ENCODE results near the gene SLC39A11. TPM values are rescaled to one million over a fixed set of nuclear protein-coding genes. Genes with fewer than 3 reads are reported as not detected.

The SLC39A11 gene
- total RNA-seq, 2 donors from 2014 or later = 27.8 to 39.6 TPM

- Histone ChIP-seq H3K27me3 (no peaks in the 10 kb centered on the region), H3K9me3 (no peaks in the 10 kb centered on the region), H3K36me3 (replicated peaks in 1 of 2; ENCODE audit: insufficient read depth in 1 of 2, low read depth in 2 of 2) (no peaks in the 10 kb centered on the region), H3K4me1 (no peaks in the 10 kb centered on the region), H3K27ac (no peak overlapping the region), H3K4me3 (no peak overlapping the region)
- no peak for ATAC-seq
- WGBS, 2 donors = 89% methylated on average over 5 of the region's 5 CpGs
- intact Hi-C loops (cut with DNase I) = no loop called here
- TF ChIP-seq CTCF (IDR thresholded peaks at IDR 0.05) (no peak), POLR2A (IDR thresholded peaks at IDR 0.05) (no peak)
- DNase-seq = no peak
These were observed 299.7 kb downstream of the SLC39A11 start for GRCh38 chr17:72792771-72793170.

DNA sequence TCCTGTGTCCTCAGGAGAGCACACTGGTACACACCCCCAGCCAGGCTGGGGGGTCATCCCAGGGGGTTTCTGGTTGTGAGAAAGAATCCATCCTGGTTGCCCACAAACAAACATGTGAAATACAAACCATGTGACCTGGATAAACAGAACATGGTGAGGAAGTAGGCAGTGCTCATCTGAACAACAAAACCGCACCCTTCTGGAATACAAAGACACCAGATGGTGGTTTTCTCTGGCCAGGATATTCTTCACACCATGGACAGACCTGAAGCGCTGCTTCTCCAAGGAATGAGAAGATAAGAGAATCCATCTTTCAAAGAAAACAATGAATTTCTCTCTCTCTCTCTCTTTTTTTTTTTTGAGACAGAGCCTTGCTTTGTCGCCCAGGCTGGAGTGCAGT is 302.3 kb downstream of the SLC39A11 start:
- no peak overlapping the region for H3K27ac ChIP-seq
- intact Hi-C loops (cut with DNase I) = no loop called here
- WGBS, 2 donors = 97 to 100% methylated on average over 2 to 3 of the region's 3 CpGs
- H3K4me1 ChIP-seq = no peaks in the 10 kb centered on the region
- no peak overlapping the region for H3K4me3 ChIP-seq
- no peak for ATAC-seq
- no peaks in the 10 kb centered on the region for H3K36me3 ChIP-seq (replicated peaks in 1 of 2; ENCODE audit: insufficient read depth in 1 of 2, low read depth in 2 of 2)
- no peaks in the 10 kb centered on the region for H3K9me3 ChIP-seq
- DNase-seq = no peak
- H3K27me3 ChIP-seq = no peaks in the 10 kb centered on the region
- TF ChIP-seq CTCF (IDR thresholded peaks at IDR 0.05) (no peak), POLR2A (IDR thresholded peaks at IDR 0.05) (no peak)

- ATAC-seq = no peak
- DNase-seq = no peak
- intact Hi-C loops (cut with DNase I) = no loop called here
These were observed 302.8 kb downstream of the SLC39A11 start for GRCh38 chr17:72789711-72790110.

GRCh38 chr17:72788950-72789585 is 303.4 kb downstream of the SLC39A11 start:
- Histone ChIP-seq H3K27me3 (no peaks in the 10 kb centered on the region), H3K36me3 (replicated peaks in 1 of 2; ENCODE audit: insufficient read depth in 1 of 2, low read depth in 2 of 2) (no peaks in the 10 kb centered on the region), H3K4me3 (no peak overlapping the region), H3K4me1 (no peaks in the 10 kb centered on the region), H3K27ac (no peak overlapping the region), H3K9me3 (no peaks in the 10 kb centered on the region)
- TF ChIP-seq CTCF (IDR thresholded peaks at IDR 0.05) (no peak), POLR2A (IDR thresholded peaks at IDR 0.05) (no peak)
- 89 to 90% methylated on average over 19 of the region's 19 CpGs for WGBS, 2 donors
- no peak for ATAC-seq
- intact Hi-C loops (cut with DNase I) = no loop called here
- DNase-seq = no peak

More at GRCh38 chr17:72789711-72790110, 302.8 kb downstream of the SLC39A11 start:
- Histone ChIP-seq H3K36me3 (replicated peaks in 1 of 2; ENCODE audit: insufficient read depth in 1 of 2, low read depth in 2 of 2) (no peaks in the 10 kb centered on the region), H3K9me3 (no peaks in the 10 kb centered on the region), H3K4me1 (no peaks in the 10 kb centered on the region), H3K27ac (no peak overlapping the region), H3K27me3 (no peaks in the 10 kb centered on the region), H3K4me3 (no peak overlapping the region)
- TF ChIP-seq POLR2A (IDR thresholded peaks at IDR 0.05) = no peak
- TF ChIP-seq CTCF (IDR thresholded peaks at IDR 0.05) = no peak
- WGBS, 2 donors = 93 to 96% methylated on average over 6 of the region's 6 CpGs

GRCh38 chr17:72786209-72786608 is 306.3 kb downstream of the SLC39A11 start:
- H3K27ac ChIP-seq = no peak overlapping the region
- no peak overlapping the region for H3K4me3 ChIP-seq
- H3K4me1 ChIP-seq = no peaks in the 10 kb centered on the region
- TF ChIP-seq CTCF (IDR thresholded peaks at IDR 0.05) (no peak), POLR2A (IDR thresholded peaks at IDR 0.05) (no peak)
- intact Hi-C loops (cut with DNase I) = no loop called here
- no peaks in the 10 kb centered on the region for H3K36me3 ChIP-seq (replicated peaks in 1 of 2; ENCODE audit: insufficient read depth in 1 of 2, low read depth in 2 of 2)
- WGBS, 2 donors = 53 to 60% methylated on average over 2 of the region's 2 CpGs
- ATAC-seq (no peak), DNase-seq (no peak)
- H3K27me3 ChIP-seq = no peaks in the 10 kb centered on the region
- H3K9me3 ChIP-seq = no peaks in the 10 kb centered on the region

Measured in body of pancreas (tissue), 4 donors.